Esophagus squamous epithelium (tissue), 4 donors: ENCODE data around the gene APOA4.

ENCODE experiments used
- POLR2A ChIP-seq, 4 donors: fragments of 450-650 bp; IDR thresholded peaks; one replicate each; pipeline ENCODE4 v1.6.1; 2017; ENCODE audit warnings: antibody characterized with exemption in 4 of 4, mild to moderate bottlenecking in 4 of 4, moderate library complexity in 3 of 4
- TF ChIP-seq, protein P1 (sequence below), 6 experiments: fragments of 450-650 bp in 4 of 6; fragments of 200-600 bp in 2 of 6; sonication (generic) in 2 of 6; IDR thresholded peaks; one replicate each; pipeline ENCODE4 v1.5.1; 2016 to 2019; ENCODE audit warnings: antibody characterized with exemption in 6 of 6, mild to moderate bottlenecking in 4 of 6, moderate library complexity in 4 of 6

DNA sequence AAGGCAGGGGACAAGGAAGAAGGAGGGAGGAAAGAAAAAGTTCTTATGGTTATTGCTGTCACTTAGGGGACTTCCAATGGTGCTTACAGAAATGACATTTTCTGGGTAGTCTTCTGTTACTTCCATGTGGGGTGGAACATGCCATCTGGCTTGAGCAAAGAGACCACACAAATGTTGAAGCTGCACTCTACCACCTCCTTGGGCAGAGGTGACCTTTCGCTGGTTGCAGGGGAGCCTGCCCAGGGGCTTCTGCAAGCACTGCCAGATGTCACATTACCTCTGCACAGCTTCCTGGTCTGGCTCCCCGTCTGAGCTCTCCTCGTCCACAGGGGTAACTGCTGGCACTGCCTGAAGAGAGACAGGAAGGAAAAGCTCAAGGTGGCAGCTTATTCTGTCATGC lies 47.0 kb upstream of the APOA4 start:
- TF ChIP-seq, protein P1, sequence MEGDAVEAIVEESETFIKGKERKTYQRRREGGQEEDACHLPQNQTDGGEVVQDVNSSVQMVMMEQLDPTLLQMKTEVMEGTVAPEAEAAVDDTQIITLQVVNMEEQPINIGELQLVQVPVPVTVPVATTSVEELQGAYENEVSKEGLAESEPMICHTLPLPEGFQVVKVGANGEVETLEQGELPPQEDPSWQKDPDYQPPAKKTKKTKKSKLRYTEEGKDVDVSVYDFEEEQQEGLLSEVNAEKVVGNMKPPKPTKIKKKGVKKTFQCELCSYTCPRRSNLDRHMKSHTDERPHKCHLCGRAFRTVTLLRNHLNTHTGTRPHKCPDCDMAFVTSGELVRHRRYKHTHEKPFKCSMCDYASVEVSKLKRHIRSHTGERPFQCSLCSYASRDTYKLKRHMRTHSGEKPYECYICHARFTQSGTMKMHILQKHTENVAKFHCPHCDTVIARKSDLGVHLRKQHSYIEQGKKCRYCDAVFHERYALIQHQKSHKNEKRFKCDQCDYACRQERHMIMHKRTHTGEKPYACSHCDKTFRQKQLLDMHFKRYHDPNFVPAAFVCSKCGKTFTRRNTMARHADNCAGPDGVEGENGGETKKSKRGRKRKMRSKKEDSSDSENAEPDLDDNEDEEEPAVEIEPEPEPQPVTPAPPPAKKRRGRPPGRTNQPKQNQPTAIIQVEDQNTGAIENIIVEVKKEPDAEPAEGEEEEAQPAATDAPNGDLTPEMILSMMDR (IDR thresholded peaks at IDR 0.05), result no peak
- TF ChIP-seq POLR2A (IDR thresholded peaks at IDR 0.05), result no peak
